Astrocyte of the cerebellum (primary cell): ENCODE data around the gene LPGAT1.
A peak's percentile ranks its signal among the peaks of the same experiment; 100 is the strongest.

Experiments used
- DNase-seq: peaks from one replicate; pipeline ENCODE4 v3.0.0-alpha.2; 2011; ENCODE audit warnings: low read depth
- H3K4me3 ChIP-seq: 2 replicates; pipeline ENCODE4 v1.5.1; 2011; ENCODE audit warnings: mild to moderate bottlenecking, low read depth, low read length, moderate library complexity
- CTCF ChIP-seq: IDR thresholded peaks from 2 replicates; pipeline ENCODE4 v1.5.1; 2012; ENCODE audit warnings: low read length, low read depth, moderate library complexity, mild to moderate bottlenecking; ENCODE audit errors: missing control alignments
- in situ Hi-C: cut with HindIII; loops from 2 replicates; pipeline ENCODE4 v1.10.0; 2017; ENCODE audit warnings: low sequenced_read_pairs

Gene LPGAT1

GRCh38 chr1:211814313-211814712 is 16.2 kb downstream of the LPGAT1 start:
- in situ Hi-C loops, result no loop called here
- no peak overlapping the region for H3K4me3 ChIP-seq
- no peak for DNase-seq
- TF ChIP-seq CTCF, result no peak

- H3K4me3 ChIP-seq, result no peak overlapping the region
- in situ Hi-C loops, result no loop called here
- DNase-seq, result peak; percentile 83
- no peak for TF ChIP-seq CTCF
Observed at GRCh38 chr1:211813590-211813989, 17.0 kb downstream of the LPGAT1 start.

- no peak for TF ChIP-seq CTCF
- in situ Hi-C loops, result no loop called here
- no peak for DNase-seq
- no peak overlapping the region for H3K4me3 ChIP-seq
Observed at GRCh38 chr1:211812584-211812983, 18.0 kb downstream of the LPGAT1 start.

- no peak for TF ChIP-seq CTCF
- no peak for DNase-seq
- in situ Hi-C loops, result no loop called here
- H3K4me3 ChIP-seq, result no peak overlapping the region
Observed at GRCh38 chr1:211811848-211812247, 18.7 kb downstream of the LPGAT1 start.

- no peak overlapping the region for H3K4me3 ChIP-seq
- no peak for DNase-seq
- no peak for TF ChIP-seq CTCF
- in situ Hi-C loops, result no loop called here
Observed at GRCh38 chr1:211811126-211811525, 19.4 kb downstream of the LPGAT1 start.

- in situ Hi-C loops, result no loop called here
- H3K4me3 ChIP-seq, result no peak overlapping the region
Observed at GRCh38 chr1:211808475-211808874, 22.1 kb downstream of the LPGAT1 start.

More at GRCh38 chr1:211808475-211808874, 22.1 kb downstream of the LPGAT1 start:
- DNase-seq, result no peak
- TF ChIP-seq CTCF, result no peak
